Right lobe of liver (tissue), 6 donors: ENCODE measurements around the gene YIF1A. TPM values are rescaled to one million over a fixed set of nuclear protein-coding genes. Genes with fewer than 3 reads are reported as not detected.

Experiments used
- ATAC-seq, 4 donors: fragments of 200-7000 bp; cut with Tn5 transposase; one replicate each; pipeline ENCODE4 v1.9.1; 2020; ENCODE audit warnings: mild to moderate bottlenecking in 4 of 4, moderate library complexity in 4 of 4
- DNase-seq, 3 donors: peaks; one replicate each; pipeline ENCODE4 v3.0.0-alpha.2; 2020
- H3K27ac ChIP-seq, 3 donors: fragments of 200-600 bp; one replicate each; pipeline ENCODE4 v1.8.0; 2022
- H3K27me3 ChIP-seq, 2 donors: fragments of 200-600 bp; one replicate each; pipeline ENCODE4 v1.8.0; 2022
- H3K36me3 ChIP-seq, 4 donors: fragments of 200-600 bp; sonication (generic) in 1 of 4; one replicate each; pipeline versions ENCODE4 v1.5.1 to v1.8.0; 2017 to 2022; ENCODE audit warnings: control low read depth in 1 of 4
- H3K4me1 ChIP-seq, 4 donors: fragments of 200-600 bp; sonication (generic) in 1 of 4; one replicate each; pipeline versions ENCODE4 v1.5.1 to v1.8.0; 2017 to 2022; ENCODE audit warnings: control low read depth in 1 of 4
- H3K4me3 ChIP-seq, 3 donors: fragments of 200-600 bp; one replicate each; pipeline ENCODE4 v1.8.0; 2022
- H3K9me3 ChIP-seq, 4 donors: fragments of 200-600 bp; sonication (generic) in 1 of 4; one replicate each; pipeline versions ENCODE4 v1.5.1 to v1.8.0; 2017 to 2022; ENCODE audit warnings: control low read depth in 1 of 4
- POLR2A ChIP-seq: fragments of 450-650 bp; IDR thresholded peaks from one replicate; pipeline ENCODE4 v1.6.1; 2017; ENCODE audit warnings: antibody characterized with exemption, mild to moderate bottlenecking
- WGBS: methylation state at CpG from one replicate; pipeline ENCODE4 v1.1.6; 2018; ENCODE audit warnings: low coverage, low lambda C conversion rate; ENCODE audit not compliant: insufficient coverage; ENCODE audit errors: missing lambda C conversion rate; 5-methylcytosine and 5-hydroxymethylcytosine counted together
- intact Hi-C, 2 donors: fragments of 100-400 bp; cut with DNase I; formaldehyde crosslinking; loops; one replicate each; pipeline versions ENCODE4 v1.11.2 to v1.14.1; 2022
- long read RNA-seq: library from polyadenylated mRNA; unstranded; transcript quantifications from one replicate; pipeline ENCODE4 v2.0.0, GENCODE V29; 2019
- total RNA-seq, 6 experiments: library from RNA; depleted of rRNA in 2 of 6; stranded (reverse); fragments of >200 nt in 2 of 6; fragmentation: NEBNext Ultra II Directional in 3 of 6; extraction: Animal tissue kit (Norgen Biotek cat#: 25700) in 3 of 6; gene quantifications; one replicate each; pipeline versions ENCODE4 v1.1.0 to v1.2.4, GENCODE V29; 2016 to 2023
- TF ChIP-seq, protein P1 (sequence below), 4 donors: fragments of 200-600 bp in 3 of 4; fragments of 450-650 bp in 1 of 4; IDR thresholded peaks; one replicate each; pipeline versions ENCODE4 v1.5.1 to v1.8.0; 2016 to 2022; ENCODE audit warnings: antibody characterized with exemption in 4 of 4, mild to moderate bottlenecking in 2 of 4
- donor health status: DM: no; HTN: yes; CAD: no.
- donor health status: DM: no; HTN: no; CAD: no.
- donor health status: DM: no; HTN: no; CAD: no.
- donor health status: DM: no; HTN: yes; CAD: no.
- donor health status: DM: no; HTN: yes; CAD: no.

YIF1A gene, protein sequence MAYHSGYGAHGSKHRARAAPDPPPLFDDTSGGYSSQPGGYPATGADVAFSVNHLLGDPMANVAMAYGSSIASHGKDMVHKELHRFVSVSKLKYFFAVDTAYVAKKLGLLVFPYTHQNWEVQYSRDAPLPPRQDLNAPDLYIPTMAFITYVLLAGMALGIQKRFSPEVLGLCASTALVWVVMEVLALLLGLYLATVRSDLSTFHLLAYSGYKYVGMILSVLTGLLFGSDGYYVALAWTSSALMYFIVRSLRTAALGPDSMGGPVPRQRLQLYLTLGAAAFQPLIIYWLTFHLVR
- 100 to 1,000 TPM in 3 of 6 experiments, 10 to 100 TPM in 3; 75.0 to 170 (median 97.9) TPM for total RNA-seq
- long read RNA-seq, transcript YIF1A-203 (8 exons, 1,124 nt) = major isoform, 62 of 67 reads
- long read RNA-seq, partial matches to known transcripts = 3 of 67 reads
- long read RNA-seq, other reads (novel, unspliced or antisense) = 2 of 67 reads

DNA sequence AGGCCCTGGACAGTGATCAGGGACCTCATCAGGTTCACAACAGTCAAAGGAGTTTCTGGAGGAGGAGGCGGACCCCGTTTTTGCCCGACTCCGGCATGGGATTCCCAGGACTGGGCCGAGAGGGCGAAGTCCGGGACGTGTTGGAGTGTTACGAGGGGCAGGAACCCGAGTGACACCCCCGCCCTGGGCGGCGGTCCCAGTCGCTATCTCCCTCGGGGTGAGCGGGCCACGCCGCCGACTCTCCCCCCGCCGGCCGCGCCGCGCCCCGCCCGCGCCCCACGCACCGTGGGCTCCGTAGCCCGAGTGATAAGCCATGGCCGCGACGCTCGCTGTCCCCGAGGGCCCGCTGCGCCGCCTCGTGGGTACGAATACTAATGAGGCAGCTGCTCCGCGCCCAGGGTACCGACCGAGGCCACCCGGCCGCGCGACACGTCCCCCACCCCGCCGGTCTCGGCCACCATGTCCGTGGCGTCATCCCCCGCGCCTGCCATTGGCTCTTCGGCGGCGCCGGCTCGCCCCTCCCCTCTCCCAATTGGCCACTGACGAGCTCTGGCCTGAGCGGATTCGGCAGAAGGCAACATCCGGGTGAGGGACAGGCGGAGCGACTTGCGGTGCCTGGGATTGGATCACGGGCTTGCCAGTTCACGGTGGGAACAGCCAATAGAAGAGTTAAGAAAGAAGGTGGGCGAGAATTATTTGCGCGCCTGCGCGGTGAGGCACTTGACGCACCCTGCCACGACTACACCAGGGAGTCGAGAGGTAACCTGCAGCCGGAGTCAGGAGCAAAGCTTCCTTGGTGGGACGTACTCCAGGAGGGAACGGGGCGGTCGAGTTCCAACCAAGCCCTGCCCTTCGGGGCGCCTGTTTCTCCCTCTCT lies at the start of gene YIF1A:
TSS of gene YIF1A (minus strand) at position 473 of the 877 bp plus-strand sequence. CDS start at position 315, 158 bp downstream.
- Histone ChIP-seq H3K36me3 (no peaks in the 10 kb centered on the region), H3K4me3 (peak within 1 kb of the TSS; percentile 69 to 97 (median 75)), H3K27me3 (no peaks in the 10 kb centered on the region), H3K4me1 (peaks cover 0 to 17% (median 7%) of the 10 kb centered on the region in 4 donors), H3K9me3 (no peaks in the 10 kb centered on the region), H3K27ac (peak within 1 kb of the TSS; percentile 91 to 97 (median 94))
- intact Hi-C loops = loop anchor here (10.0 kb wide), 1 partner anchor 64 kb away; no protein-coding TSS in a partner anchor
- peak; percentile 96 for TF ChIP-seq POLR2A
- TF ChIP-seq, protein P1, sequence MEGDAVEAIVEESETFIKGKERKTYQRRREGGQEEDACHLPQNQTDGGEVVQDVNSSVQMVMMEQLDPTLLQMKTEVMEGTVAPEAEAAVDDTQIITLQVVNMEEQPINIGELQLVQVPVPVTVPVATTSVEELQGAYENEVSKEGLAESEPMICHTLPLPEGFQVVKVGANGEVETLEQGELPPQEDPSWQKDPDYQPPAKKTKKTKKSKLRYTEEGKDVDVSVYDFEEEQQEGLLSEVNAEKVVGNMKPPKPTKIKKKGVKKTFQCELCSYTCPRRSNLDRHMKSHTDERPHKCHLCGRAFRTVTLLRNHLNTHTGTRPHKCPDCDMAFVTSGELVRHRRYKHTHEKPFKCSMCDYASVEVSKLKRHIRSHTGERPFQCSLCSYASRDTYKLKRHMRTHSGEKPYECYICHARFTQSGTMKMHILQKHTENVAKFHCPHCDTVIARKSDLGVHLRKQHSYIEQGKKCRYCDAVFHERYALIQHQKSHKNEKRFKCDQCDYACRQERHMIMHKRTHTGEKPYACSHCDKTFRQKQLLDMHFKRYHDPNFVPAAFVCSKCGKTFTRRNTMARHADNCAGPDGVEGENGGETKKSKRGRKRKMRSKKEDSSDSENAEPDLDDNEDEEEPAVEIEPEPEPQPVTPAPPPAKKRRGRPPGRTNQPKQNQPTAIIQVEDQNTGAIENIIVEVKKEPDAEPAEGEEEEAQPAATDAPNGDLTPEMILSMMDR (IDR thresholded peaks at IDR 0.05) = no peak
- ATAC-seq (peak; percentile 89 to 95 (median 92)), DNase-seq (peak; percentile 99)
- WGBS = 1% methylated on average over 20 of the region's 87 CpGs

DNA sequence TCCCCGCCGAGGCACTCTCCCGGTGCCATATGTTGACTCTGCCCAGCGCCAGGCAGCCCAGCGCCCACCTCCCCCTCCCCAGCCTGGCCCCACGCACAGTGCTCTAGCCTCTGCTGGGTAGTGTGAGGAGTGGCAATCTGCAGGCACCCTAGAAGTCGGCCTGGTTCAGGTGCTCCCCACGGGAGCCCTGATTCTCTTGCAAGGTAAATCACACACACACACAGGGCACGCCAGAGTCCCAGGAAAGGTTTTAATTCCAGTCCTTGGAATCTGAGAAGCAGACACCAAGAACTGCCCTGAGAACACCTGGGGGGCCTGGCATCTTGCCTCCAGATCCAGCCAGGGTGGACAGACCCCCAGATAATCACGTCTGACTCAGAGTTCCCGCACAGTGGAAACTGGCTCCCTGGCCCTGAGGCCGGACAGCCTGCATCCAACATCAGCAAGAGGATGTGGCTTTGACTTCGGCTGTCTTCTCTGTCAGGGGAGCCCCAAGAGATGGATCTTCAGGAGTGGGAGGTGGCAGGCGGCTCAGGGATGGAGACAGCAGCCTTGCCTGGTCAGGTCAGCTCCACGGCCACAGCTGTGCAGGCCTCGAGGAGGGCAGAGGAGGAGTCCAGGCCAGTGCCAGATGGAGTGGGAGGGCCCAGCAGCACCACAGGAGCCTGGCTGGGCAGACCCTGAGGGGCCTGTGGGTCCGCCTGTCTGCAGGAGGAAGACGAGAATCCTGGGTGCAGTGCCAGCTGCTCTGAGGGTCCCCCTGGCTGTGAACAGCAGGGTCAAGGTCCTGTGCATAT lies 48.4 kb upstream of the YIF1A start:
- peaks cover 0 to 23% (median 4%) of the 10 kb centered on the region in 4 donors for H3K36me3 ChIP-seq

DNA sequence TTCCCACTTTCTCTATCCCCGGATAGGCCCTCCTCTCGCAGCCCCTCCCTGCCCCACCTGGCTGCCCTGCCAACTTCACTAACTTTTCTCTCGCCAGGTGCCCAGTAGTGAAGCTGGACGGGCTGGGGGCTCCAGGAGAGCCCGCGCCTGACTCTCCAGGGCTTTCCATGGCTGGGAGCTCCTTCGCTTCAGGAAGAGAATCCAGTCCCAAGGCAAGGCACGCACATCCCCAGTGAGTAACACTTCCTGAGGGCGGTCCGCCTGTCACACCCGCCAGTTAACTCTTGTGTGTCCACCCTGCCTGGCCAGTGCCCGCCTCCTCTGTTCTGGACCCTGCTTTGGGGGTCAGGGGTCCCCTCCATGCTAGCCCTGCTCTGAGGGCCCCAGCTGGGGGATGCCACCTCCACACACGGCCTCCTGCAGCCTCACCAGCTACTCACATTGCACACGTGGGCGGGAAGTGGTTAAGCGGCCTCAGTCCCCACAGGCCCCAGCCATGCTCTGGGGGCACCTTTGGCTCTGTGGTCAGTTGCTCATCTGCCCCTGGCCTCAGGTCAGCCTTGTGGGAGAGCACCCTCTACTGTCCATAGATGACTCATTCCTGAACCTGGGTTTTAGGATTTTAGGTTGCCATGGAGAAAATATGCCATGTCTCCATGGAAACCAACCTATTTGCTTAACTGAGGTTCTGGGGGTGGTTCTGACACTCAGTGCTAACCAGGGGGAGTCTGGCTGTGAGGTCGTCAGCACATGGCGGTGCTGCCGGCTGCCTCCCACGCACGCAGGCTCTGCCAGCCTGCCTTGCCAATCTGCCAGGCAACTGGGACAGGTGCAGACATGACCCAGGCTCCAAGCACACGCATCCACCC lies 47.5 kb upstream of the YIF1A start, which contains the start of gene RIN1:
TSS of gene RIN1 (minus strand) at position 201 of the 869 bp plus-strand sequence. CDS start at position 169, 32 bp downstream.
- peaks cover 0 to 23% (median 4%) of the 10 kb centered on the region in 4 donors for H3K36me3 ChIP-seq
- no peaks in the 10 kb centered on the region for H3K27me3 ChIP-seq
- peaks cover 0 to 9% (median 2%) of the 10 kb centered on the region in 4 donors for H3K4me1 ChIP-seq
- no peak for TF ChIP-seq POLR2A
- TF ChIP-seq, protein P1 (IDR thresholded peaks at IDR 0.05) = peak; percentile 36 to 56 (median 42)
- DNase-seq (peak in 2 of 3 donors; percentile 56 to 70), ATAC-seq (peak; percentile 61 to 85 (median 70))
- no peaks in the 10 kb centered on the region for H3K9me3 ChIP-seq
- H3K4me3 ChIP-seq = peak within 1 kb of the TSS; percentile 28 to 48 (median 45)
- peak within 1 kb of the TSS in 2 of 3 donors; percentile 13 to 60 for H3K27ac ChIP-seq
- WGBS = 3% methylated on average over 9 of the region's 22 CpGs
- intact Hi-C loops = no loop called here

More for the DNA sequence above, 48.4 kb upstream of the YIF1A start:
- intact Hi-C loops = no loop called here
- Histone ChIP-seq H3K27me3 (no peaks in the 10 kb centered on the region), H3K4me1 (peaks cover 0 to 9% (median 2%) of the 10 kb centered on the region in 4 donors), H3K9me3 (no peaks in the 10 kb centered on the region), H3K4me3 (no peak overlapping the region), H3K27ac (no peak overlapping the region)
- TF ChIP-seq, protein P1 (IDR thresholded peaks at IDR 0.05) = no peak
- TF ChIP-seq POLR2A = no peak
- DNase-seq = peak in 1 of 3 donors; percentile 44
- WGBS = 80% methylated on average over 1 of the region's 18 CpGs
- no peak for ATAC-seq
